ELR (cell line): ENCODE results near the gene ATG2B.
"Not testable (repeated sequence)": the region's sequence is repeated elsewhere in the genome, so short reads cannot be mapped to it uniquely, and the experiment has no call there.

Experiments
- DNase-seq: peaks from one replicate; pipeline ENCODE4 v3.0.0-alpha.2; 2015; ENCODE audit warnings: low read depth

ATG2B gene

GRCh38 chr14:96370528-96370927 is 7.4 kb upstream of the ATG2B start:
- no peak for DNase-seq

GRCh38 chr14:96368534-96368933 is 5.4 kb upstream of the ATG2B start:
- DNase-seq: no peak

- DNase-seq: no peak
Measured at GRCh38 chr14:96364962-96365361, 1.8 kb upstream of the ATG2B start.

- peak; percentile 77 for DNase-seq
Measured at GRCh38 chr14:96363751-96364336, 703 bp upstream of the ATG2B start.

GRCh38 chr14:96362071-96362964 is 823 bp downstream of the ATG2B start:
- peak; percentile 64 for DNase-seq

GRCh38 chr14:96359959-96360358 is 3.2 kb downstream of the ATG2B start:
- no peak for DNase-seq

GRCh38 chr14:96357216-96357615 is 5.9 kb downstream of the ATG2B start:
- DNase-seq: no peak

- no peak for DNase-seq
Measured at GRCh38 chr14:96354246-96354645, 8.9 kb downstream of the ATG2B start.

- peak; percentile 46 for DNase-seq
Measured at GRCh38 chr14:96352708-96353107, 10.4 kb downstream of the ATG2B start.

- peak; percentile 61 for DNase-seq
Measured at GRCh38 chr14:96351986-96352385, 11.2 kb downstream of the ATG2B start.

- peak; percentile 8 for DNase-seq
Measured at GRCh38 chr14:96349286-96350075, 13.7 kb downstream of the ATG2B start.

- not testable (repeated sequence) for DNase-seq
Measured at GRCh38 chr14:96347957-96348356, 15.2 kb downstream of the ATG2B start.

GRCh38 chr14:96345669-96346068 is 17.5 kb downstream of the ATG2B start:
- no peak for DNase-seq

- no peak for DNase-seq
Measured at GRCh38 chr14:96341323-96341722, 21.8 kb downstream of the ATG2B start.

GRCh38 chr14:96338551-96338950 is 24.6 kb downstream of the ATG2B start:
- no peak for DNase-seq

- DNase-seq: no peak
Measured at GRCh38 chr14:96324219-96324618, 38.9 kb downstream of the ATG2B start.

GRCh38 chr14:96320605-96321004 is 42.5 kb downstream of the ATG2B start:
- no peak for DNase-seq

- no peak for DNase-seq
Measured at GRCh38 chr14:96318836-96319235, 44.3 kb downstream of the ATG2B start.

- DNase-seq: no peak
Measured at GRCh38 chr14:96316087-96316486, 47.1 kb downstream of the ATG2B start.

GRCh38 chr14:96310906-96311305 is 52.2 kb downstream of the ATG2B start:
- no peak for DNase-seq

GRCh38 chr14:96309896-96310330 is 53.2 kb downstream of the ATG2B start:
- DNase-seq: peak; percentile 29

GRCh38 chr14:96309133-96309895 is 53.8 kb downstream of the ATG2B start:
- no peak for DNase-seq
